AG09319 (cell line): Measurements from ENCODE around the gene NLRP5.
"Not testable (repeated sequence)": the region's sequence is repeated elsewhere in the genome, so short reads cannot be mapped to it uniquely, and the experiment has no call there.

Experiments used
- DNase-seq: peaks from one replicate; pipeline ENCODE4 v3.0.0-alpha.2; 2010; ENCODE audit warnings: low read depth; ENCODE audit errors: extremely low read depth
- TF ChIP-seq, protein P1 (sequence below): IDR thresholded peaks from 2 replicates; pipeline ENCODE4 v1.5.1; 2011; ENCODE audit warnings: low read depth, mild to moderate bottlenecking, inconsistent platforms, low read length, moderate library complexity

Gene NLRP5

DNA sequence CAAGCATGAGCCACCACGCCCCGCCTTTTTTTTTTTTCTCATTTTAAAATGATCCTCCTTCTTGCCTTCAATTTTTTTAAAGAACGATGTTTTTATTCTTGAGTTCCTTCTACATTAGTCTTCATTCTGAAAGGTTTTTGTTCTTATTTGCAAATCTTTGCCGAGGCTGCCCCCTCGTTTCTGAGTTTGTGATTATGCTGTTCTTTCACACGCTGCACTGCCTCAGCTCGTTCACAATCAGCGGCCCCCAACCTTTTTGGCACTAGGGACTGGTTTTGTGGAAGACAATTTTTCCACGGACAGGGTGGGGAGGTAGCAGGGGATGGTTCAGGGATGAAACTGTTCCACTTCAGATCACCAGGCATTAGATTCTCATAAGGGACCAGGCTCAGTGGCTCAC lies 107.9 kb downstream of the NLRP5 start:
- DNase-seq, result no peak

DNA sequence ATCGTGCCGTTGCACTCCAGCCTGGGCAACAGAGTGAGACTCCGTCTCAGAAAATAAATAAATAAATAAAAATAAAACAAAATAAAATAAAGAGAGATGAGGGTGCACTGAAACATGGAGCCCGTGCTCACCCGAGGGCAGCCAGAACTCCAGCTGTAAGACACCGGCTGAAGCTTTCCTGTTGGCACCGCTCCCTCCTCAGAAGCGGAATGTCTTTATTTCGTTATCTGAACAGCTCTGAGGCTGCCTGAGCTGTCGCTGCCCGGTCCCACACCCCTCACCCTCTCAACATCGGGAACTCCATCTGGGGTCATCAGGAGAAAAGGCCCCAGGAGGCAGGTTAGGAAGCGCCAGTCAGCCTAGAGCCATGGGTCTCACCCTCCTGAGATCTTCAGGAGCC lies 110.1 kb downstream of the NLRP5 start:
- TF ChIP-seq, protein P1, sequence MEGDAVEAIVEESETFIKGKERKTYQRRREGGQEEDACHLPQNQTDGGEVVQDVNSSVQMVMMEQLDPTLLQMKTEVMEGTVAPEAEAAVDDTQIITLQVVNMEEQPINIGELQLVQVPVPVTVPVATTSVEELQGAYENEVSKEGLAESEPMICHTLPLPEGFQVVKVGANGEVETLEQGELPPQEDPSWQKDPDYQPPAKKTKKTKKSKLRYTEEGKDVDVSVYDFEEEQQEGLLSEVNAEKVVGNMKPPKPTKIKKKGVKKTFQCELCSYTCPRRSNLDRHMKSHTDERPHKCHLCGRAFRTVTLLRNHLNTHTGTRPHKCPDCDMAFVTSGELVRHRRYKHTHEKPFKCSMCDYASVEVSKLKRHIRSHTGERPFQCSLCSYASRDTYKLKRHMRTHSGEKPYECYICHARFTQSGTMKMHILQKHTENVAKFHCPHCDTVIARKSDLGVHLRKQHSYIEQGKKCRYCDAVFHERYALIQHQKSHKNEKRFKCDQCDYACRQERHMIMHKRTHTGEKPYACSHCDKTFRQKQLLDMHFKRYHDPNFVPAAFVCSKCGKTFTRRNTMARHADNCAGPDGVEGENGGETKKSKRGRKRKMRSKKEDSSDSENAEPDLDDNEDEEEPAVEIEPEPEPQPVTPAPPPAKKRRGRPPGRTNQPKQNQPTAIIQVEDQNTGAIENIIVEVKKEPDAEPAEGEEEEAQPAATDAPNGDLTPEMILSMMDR, result no peak
- no peak for DNase-seq

More for the DNA sequence above, 107.9 kb downstream of the NLRP5 start:
- TF ChIP-seq, protein P1, result no peak

DNA sequence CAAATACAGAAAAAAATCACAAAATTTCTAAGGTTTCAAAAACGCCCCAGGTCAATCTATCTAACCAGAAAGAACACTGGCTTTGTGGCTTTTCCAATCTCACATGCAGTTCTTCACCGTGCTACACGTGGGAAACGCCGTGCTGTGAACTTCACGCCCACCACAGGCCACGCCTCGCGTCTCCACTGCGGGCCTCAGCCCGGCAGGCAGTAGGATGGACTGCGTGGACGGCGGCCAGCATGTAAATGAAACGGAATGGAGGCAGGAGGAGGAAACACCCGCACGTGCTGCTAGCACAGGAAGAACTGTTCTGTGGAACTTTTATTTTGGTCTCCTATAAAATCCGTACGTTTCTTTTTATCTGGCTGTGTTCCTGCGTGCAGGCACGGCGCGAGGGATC lies 110.7 kb downstream of the NLRP5 start:
- DNase-seq, result no peak
- TF ChIP-seq, protein P1, result no peak

- TF ChIP-seq, protein P1, result no peak
- DNase-seq, result no peak
Measured at GRCh38 chr19:56097776-56098175, 111.2 kb downstream of the NLRP5 start.

DNA sequence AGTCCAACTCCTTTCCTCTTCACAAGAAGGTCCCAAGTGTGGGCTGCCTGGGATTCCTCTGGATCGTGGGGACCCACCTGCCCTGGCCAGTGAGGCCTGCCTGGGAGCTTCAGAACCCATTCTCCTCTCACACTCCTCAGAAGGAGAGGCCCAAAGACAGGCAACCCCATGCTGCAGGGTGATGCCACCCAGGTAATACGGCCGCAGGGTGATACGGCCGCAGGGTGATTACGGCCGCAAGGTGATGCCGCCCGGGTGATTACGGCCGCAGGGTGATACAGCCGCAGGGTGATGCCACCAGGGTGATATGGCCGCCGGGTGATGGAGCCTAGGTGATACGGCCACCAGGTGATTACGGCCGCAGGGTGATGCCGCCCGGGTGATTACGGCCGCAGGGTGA lies 111.7 kb downstream of the NLRP5 start:
- not testable (repeated sequence) for DNase-seq

- DNase-seq, result no peak
- TF ChIP-seq, protein P1, result no peak
Measured at GRCh38 chr19:56098731-56099568, 112.4 kb downstream of the NLRP5 start.

DNA sequence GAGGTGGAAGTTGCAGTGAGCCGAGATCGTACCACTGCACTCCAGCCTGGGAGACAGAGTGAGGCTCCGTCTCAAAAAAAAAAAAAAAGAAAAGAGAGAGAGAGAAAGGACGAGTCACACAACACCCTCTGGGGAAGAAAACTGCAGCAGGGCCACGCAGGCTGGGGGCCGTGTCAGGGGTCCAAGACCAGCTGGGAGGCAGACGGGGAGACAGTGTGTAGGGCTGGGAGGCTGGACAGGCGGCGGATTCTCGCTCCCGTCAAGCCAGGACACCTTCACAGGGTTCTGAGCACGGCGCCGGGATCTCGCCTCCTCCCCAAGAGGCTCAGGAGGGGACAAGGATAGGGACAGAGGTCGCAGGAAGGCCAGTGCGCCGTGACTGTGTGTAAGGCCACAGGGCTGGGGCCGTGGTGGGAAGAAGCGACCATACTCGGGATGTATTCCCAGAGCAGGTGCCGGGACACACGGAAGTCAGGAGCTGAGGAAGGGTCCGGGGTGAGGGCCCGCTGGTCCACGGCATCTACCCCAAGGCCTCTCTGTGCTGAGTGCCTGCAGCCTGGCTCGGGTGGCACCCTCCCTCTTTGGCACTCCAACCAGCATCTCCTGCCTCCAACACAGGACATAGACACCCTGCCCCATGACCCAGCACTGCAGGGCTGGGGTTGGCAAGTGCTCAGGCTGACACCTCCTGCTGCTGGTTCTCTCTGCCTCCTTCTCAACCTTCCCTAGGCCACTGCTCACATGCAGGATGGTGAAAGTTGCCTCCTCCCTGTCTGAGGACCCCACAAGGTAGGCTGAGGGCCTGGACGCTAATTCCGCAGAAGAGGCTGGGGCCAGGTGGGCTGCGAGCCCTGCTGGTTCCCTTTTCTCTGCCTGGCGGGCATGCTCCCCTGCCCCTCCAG lies 113.3 kb downstream of the NLRP5 start:
- no peak for DNase-seq
- TF ChIP-seq, protein P1, result no peak
